OCI-M2 (cell line): ENCODE results near the gene NDUFAF3.
A peak's percentile ranks its signal among the peaks of the same experiment; 100 is the strongest.
"Not testable (repeated sequence)": the region's sequence is repeated elsewhere in the genome, so short reads cannot be mapped to it uniquely, and the experiment has no call there.

ENCODE experiments used
- DNase-seq: peaks from one replicate; lab custom pipeline; 2025; ENCODE audit not compliant: unreplicated experiment; lab: John Stamatoyannopoulos, UW

Gene NDUFAF3

DNA sequence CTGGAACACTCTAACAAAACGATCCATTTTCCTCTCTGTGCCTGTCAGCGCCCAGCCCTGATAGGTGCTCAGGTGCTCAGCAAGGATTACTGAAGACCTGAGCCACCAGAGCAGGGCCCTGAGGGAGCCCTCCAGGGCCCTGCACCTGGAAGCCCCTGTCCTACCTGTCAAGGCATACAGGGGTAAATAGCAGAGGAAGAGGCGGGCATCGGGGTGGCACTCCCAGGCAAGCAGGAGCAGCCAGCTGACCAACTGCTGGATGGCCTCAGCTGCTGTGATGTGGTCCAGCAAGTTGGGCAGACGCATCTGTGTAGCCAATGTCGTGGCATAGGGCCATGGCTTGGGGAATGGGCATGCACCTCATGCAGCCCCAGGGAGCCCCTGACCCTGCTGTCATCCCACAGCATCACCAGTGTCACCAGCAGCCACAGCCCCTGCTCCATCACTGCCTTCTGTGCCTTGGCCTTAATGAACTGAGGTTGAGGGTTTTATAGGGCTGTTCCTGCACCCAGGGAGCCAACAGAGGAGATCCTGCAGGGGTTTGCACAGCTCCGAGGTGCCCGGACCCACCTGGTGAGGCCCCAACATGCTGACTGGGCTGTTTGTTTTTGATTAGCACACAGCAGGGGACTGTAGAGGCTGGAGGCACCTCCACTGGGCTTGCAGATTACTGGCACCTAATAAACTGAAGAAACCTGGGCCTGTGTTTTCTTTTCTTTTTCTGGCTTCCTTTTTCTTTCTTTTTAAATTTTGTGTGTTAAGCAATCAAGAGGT is 22.6 kb upstream of the NDUFAF3 start:
- DNase-seq: no peak

DNA sequence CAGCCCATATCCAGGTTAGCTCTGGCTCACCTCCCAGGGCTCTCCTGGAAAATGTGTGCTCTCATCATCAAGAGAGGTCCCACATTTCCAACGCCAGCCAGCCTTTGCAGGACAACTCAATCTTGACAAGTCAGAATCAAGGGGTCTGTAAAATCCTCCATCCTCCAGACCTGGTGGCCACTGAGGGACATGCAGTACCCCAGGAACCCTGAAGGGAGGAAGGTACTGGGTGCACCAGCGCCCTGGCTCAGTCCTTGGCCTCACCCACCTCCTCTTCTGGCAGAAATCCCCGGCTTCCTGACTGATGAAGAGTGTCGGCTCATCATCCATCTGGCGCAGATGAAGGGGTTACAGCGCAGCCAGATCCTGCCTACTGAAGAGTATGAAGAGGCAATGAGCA is 20.8 kb upstream of the NDUFAF3 start:
- no peak for DNase-seq

DNA sequence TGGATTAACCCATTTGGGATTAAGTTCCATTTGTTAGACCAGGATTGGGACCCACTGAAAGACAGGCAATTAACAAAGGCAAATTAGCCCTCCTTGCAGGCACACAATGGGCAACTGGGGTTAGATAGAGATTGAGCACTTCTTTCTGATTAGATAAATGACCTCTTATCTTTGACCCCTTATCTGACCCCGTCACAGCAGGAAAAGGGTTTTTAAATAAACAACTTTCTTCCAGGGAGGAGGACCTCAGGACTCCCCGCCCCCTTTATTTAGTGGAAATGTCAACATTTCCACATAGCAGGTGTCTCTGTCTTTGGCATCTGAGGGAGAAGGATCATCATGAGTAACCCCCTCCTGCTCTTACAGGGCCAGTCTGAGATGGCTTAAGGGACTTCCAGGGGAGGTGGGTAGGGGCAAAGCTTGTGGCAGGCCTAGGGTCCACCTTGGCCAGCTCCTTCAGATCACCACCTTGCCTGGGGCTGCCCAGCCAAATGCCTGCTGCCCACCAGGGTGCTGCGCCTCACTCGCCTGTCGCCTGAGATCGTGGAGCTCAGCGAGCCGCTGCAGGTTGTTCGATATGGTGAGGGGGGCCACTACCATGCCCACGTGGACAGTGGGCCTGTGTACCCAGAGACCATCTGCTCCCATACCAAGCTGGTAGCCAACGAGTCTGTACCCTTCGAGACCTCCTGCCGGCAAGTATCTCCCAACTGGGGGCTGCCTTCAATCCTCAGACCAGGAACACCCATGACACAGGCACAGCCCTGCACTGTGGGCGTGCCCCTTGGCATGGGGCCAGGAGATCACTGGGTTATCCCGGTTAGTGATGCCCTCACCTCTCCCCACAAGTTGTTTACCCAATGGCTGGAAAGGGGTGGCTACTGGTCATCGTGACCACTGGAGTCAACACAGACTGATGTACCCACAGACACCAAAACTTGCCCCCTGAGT is 17.3 kb upstream of the NDUFAF3 start:
- DNase-seq: no peak

- DNase-seq: no peak
Observed at GRCh38 chr3:49005303-49005680, 16.6 kb upstream of the NDUFAF3 start.

DNA sequence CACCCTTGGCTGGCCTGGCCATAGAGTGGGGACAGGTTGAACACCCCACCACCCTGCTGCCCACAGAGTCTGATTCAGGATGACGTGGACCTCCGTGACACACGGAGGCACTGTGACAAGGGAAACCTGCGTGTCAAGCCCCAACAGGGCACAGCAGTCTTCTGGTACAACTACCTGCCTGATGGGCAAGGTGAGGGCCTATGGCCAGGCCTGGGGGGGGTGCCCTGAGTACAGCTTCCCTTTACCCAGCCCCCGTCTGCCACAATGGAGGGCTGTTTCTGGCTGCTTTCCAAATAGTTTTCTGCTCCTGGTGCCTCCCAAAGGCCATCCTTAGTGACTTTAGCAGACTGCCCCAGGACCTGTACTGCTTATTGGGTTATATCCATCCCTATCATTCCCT is 15.9 kb upstream of the NDUFAF3 start:
- DNase-seq: no peak

- DNase-seq: no peak
Observed at GRCh38 chr3:49006408-49007067, 15.4 kb upstream of the NDUFAF3 start.

DNA sequence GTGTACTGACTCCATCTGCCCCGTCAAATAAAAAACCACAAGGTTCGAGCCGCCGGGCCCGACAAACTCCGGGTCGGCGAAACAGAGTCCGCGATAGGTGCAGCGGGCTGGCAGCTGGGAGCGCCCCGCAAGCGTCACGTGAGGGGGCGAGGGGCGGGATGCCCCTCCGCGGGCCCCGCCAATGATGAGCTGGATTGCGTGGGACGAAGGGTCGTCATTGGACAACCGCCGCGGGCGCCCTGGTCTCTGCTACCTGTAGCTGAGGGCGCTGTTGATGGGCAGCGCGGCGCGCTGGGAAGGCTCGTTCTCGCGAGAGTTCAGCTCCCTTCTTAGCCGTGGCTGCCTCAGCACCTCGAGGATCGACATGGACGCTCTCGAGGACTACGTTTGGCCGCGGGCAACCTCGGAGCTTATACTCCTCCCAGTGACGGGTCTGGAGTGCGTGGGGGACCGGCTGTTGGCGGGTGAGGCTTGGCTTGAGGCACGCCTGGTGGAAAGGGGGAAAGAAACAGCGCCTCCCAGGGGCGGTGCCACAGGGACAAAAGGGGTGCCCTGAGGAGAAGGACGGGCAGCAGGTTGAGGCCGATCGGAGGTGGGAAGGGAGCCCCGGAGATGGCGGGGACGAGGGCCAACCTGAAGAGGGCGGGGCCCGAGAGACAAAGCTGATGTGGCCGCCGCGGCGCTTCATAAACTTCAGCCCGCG is 14.7 kb upstream of the NDUFAF3 start, which contains the start of gene WDR6:
WDR6 (plus strand) TSS at position 324 of the 703 bp plus-strand sequence; CDS start at position 365, 41 bp downstream.
- DNase-seq: peak; percentile 91

GRCh38 chr3:49007771-49008528 is 14.0 kb upstream of the NDUFAF3 start:
- DNase-seq: peak; percentile 34

- DNase-seq: not testable (repeated sequence)
Observed at GRCh38 chr3:49008627-49009026, 13.3 kb upstream of the NDUFAF3 start.

DNA sequence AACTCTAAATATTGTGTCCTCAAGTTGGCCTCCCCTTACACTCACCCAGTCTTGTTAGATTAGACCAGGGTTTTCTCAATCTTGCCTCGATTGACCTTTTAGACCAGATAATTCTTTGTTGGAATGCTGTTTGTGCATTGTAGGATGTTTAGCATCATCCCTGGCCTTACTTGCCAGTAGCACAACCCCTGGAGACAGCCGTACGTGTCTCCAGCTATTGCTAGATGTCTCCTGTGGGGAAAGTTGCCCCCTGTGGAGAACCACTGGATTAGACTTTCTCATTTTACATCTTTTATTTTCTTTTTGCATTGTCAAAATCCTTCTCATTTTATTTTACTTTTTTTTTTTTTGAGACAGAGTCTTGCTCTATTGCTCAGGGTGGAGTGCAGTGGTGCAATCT is 12.5 kb upstream of the NDUFAF3 start:
- no peak for DNase-seq

DNA sequence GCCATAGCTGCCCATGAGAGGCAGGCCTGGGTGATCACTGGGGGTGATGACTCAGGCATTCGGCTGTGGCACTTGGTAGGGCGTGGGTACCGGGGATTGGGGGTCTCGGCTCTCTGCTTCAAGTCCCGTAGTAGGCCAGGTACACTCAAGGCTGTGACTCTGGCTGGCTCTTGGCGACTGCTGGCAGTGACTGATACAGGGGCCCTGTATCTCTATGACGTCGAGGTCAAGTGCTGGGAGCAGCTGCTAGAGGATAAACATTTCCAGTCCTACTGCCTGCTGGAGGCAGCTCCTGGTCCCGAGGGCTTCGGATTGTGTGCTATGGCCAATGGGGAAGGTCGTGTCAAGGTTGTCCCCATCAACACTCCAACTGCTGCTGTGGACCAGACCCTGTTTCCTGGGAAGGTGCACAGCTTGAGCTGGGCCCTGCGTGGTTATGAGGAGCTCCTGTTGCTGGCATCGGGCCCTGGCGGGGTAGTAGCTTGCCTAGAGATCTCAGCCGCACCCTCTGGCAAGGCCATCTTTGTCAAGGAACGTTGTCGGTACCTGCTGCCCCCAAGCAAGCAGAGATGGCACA is 9.4 kb upstream of the NDUFAF3 start:
- no peak for DNase-seq

GRCh38 chr3:49013113-49013737 is 8.7 kb upstream of the NDUFAF3 start:
- DNase-seq: no peak

DNA sequence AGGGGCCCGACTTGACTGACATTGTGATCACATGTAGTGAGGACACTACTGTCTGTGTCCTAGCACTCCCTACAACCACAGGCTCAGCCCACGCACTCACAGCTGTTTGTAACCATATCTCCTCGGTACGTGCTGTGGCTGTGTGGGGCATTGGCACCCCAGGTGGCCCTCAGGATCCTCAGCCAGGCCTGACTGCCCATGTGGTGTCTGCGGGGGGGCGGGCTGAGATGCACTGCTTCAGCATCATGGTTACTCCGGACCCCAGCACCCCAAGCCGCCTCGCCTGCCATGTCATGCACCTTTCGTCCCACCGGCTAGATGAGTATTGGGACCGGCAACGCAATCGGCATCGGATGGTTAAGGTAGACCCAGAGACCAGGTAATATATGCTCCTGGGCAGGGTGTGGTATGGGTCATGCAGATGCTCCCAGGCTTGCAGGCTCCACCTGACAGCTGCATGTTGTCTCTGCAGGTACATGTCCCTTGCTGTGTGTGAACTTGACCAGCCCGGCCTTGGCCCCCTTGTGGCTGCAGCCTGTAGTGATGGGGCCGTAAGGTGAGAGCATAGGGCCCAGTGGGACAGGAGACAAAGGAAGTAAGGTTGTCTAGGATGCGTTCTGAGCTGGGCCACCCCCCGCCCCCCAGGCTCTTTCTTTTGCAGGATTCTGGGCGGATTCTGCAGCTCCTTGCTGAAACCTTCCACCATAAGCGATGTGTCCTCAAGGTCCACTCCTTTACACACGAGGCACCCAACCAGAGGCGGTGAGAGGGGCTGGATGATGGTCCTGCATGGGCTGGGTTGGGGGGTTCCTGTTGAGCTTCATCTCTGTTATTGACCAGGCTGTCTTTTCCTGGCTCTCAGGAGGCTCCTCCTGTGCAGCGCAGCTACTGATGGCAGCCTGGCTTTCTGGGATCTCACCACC is 7.9 kb upstream of the NDUFAF3 start:
- DNase-seq: no peak

DNA sequence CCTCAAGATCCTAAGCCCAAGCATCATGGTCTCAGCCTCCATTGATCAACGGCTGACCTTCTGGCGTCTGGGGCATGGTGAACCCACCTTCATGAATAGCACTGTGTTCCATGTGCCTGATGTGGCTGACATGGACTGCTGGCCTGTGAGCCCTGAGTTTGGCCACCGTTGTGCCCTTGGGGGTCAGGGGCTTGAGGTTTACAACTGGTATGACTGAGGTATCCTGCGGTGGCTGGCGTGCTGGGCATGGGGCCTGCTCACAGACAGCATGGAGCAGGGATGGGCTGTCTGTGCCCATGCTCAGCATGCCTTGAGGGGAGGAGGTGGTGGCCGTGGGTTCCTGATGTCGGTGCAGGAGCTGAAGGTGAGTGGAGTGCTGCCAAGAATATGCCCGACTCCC is 6.8 kb upstream of the NDUFAF3 start:
- no peak for DNase-seq

- DNase-seq: no peak
Observed at GRCh38 chr3:49015765-49016164, 6.2 kb upstream of the NDUFAF3 start.

GRCh38 chr3:49016414-49017228 is 5.3 kb upstream of the NDUFAF3 start:
- no peak for DNase-seq

DNA sequence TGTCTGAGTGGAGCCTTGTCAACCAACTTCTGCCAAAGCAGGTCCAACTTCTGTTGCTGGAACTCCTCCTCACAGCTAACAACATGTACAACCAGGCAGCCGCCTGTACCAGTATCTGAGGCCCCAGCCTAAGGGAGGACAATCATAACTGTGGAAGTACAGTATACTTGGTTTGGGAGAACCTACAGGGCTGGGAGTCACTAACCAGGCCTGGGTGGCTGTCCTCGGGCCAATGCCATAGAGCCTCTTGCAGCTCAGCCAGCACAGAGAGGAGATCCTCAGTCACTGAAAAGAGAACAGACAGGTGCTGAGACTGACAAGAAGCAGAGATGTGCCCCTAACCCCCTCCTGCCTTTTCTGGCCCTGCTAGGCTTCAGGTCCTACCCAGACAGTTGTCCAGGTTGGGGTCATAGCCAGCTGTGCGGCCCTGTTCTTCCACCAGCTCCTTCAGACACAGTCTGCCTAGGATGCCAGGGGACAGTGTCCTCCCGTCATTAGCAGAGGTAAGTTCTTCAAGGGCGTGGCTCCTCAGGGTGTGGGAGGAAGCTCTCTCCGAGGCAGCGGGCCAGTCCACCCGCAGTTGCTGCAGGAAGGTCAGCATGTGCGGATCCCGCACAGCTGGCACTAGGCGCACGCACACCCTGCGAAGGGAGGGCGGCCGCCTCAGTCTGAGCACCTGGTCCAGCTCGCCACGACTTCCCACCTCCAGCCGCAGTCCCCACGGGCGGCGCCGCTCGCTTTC is 4.5 kb upstream of the NDUFAF3 start:
- DNase-seq: no peak
